ENCODE data around the gene CD164L2.
A peak's percentile ranks its signal among the peaks of the same experiment; 100 is the strongest.
"Not testable (repeated sequence)": the region's sequence is repeated elsewhere in the genome, so short reads cannot be mapped to it uniquely, and the experiment has no call there.

The CD164L2 gene

GRCh38 chr1:27383039-27383605 lies at the start of gene CD164L2:
Gene CD164L2 (minus strand): TSS chr1:27383333. CDS start chr1:27383239, 94 bp downstream.
- ATAC-seq = peak in 1 of 2 donors; percentile 38

- ATAC-seq = not testable (repeated sequence)
These were observed 49.6 kb upstream of the CD164L2 start for GRCh38 chr1:27432725-27433124.

DNA sequence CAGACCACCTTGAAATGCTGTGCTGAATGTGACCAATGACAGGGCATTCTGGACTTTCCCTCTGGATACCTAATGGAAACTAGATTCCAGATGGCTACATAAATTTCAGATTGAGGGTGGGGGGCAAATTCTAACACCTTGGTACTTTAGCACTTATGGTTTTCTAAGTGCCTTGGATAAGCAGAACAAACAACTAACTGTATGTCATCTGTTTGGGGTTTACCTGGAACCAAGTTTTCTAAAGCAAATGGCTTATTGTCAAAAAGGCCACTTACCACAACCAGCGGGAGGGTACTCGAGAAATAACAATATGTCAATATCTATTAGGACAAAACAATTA lies 48.4 kb upstream of the CD164L2 start:
- no peak for ATAC-seq

DNA sequence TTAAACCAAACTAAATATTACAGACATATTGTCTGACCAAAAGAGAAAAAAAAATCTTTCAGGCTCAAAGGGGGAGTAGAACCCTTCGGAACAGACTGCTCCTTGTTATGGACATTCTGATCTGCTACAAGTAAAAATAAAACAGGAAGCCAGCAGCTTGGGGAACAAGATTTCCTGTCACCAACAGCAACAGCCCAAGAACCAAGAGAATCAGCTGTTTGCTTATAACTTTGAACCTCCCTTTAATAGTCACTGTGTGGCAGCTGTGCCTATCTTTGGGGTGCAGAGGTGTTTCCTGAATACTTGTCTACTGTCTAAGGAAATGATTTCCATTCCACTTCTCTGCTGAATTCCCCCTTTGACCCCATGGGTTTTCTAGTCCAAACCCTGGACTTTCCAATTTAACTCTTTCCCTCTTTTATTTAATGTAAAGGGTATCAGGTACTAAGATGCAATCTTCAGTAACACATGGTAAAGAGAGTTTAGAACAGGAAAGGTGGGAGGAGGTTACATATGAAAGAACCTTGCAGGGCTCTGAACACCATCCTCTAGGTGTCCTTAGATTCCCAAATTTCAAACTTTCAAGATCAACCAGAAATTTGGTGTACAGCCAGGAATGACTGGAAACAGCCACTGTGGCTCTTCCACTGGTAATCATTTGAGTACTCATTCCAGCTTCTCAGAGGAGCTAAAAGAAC lies 47.9 kb upstream of the CD164L2 start:
- ATAC-seq = no peak

DNA sequence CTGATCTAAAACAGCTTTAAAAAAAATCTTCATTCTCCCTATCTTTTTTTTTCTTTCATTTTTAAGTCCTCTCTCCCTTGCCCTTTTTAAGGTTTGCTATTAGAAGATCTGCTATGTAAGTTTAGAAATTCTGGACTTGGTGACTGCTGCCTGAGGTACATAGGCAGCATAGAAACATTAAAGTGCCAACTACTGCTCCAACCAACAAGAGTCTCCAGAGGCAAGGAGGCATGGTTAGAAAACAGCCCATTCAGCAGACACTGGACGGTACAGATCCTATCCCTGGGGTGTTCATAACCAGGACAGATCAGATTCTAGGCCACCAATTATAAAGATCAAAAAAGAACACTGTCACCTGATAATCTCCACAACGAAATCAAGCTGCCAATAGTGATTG lies 45.9 kb upstream of the CD164L2 start:
- ATAC-seq = no peak

- peak; percentile 54 to 61 for ATAC-seq
These were observed 45.3 kb upstream of the CD164L2 start for GRCh38 chr1:27428316-27429028.

DNA sequence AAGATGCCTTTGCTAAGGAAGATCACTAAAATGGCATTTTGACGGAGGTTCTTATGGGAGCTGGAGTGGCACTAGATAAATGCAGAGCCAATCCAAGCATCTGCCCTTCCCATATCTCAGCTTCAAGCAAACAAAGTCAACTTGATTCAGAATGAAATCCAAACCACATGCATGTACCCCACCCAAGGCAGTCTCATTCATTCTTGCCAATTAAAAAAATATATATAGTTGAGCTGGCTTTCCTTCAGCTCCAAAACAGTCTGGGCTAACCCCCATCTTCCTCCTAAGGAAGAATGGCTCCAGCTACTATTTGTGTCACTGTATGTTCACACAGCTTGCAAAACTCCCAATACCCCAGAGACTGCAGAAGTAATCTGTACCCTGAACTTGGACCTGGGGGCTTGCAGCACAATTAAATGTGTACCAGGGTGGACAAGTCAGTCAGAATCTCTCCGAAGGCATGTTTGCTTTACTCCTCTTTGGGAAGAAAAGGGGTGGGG lies 44.7 kb upstream of the CD164L2 start:
- no peak for ATAC-seq

GRCh38 chr1:27427329-27427728 lies 44.2 kb upstream of the CD164L2 start:
- ATAC-seq = no peak

- no peak for ATAC-seq
These were observed 40.6 kb upstream of the CD164L2 start for GRCh38 chr1:27423709-27424108.

DNA sequence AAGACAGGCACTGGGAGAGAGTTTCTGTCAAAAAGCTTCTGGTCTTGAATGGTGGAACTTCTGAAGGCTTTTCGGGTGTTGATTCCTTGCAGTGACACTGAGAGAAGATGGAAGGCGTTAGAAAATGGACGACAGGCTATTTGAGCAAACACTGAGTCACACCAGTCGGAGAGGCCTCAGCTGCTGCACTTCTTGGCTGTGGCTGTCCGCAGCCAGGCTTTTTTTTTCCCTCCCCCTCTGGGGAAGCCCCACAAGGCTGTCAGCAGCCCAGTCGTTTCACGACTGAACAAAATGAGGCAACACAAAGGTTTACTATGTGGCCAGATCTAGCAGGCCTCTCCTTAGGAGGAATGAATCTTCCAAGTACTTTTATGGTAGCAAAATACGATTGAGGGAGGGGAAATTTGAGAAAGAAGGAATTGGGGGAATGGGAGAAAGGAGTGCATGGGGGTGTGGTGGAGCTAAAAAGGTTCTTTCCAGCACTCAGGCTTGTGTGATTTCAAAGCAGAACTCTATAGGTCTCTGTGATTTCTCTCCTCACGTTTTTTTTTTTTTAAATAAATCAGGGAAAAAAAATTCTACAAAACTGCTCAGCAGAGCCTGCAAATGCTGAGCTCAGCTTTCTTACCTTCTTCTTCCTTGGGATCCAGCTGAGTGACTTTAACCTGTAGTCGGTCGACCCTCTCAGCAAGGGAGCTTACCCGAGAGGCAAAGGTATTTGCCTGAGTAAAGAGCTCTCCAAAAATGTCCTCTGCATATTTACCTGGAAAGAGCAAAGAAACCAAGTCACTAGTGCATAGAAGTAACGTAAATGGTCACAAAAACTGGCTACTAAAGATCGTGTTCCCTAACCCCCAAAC lies 35.4 kb upstream of the CD164L2 start:
- peak; percentile 96 to 98 for ATAC-seq

GRCh38 chr1:27417713-27418112 lies 34.6 kb upstream of the CD164L2 start:
- no peak for ATAC-seq

DNA sequence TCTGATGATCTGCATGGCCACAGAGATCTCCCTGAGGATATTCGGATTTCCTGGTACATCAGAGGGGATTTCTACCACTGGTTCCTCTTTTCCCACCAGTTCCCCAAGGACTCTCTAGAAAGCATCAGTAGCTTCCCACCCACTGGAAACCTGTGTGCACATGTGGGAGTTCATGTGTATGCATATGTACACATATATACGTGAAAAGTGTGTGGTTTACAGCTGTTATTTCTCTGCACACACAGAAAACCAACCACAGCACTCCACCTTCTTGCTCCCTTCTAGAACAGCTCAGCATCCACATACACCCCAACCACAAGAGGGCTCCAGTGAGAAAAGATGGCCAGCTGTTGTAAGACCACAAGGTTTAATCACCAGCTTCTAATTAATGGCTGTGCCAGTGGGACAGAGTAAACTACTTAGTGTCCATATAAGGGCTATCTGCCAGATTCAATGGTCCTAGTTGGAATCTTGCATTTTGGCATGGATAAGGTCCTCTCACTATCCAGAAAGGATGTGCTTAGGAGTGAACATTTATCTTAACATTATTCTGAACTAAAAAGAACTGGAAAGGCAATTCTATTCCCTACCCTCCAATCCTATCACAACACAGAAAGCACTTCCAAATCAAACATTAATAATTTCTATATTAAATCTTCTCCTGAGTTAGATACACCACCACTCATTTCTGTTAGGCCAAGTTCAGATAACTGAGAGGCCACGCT lies 33.4 kb upstream of the CD164L2 start:
- peak; percentile 55 to 59 for ATAC-seq

- no peak for ATAC-seq
These were observed 31.0 kb upstream of the CD164L2 start for GRCh38 chr1:27414091-27414490.

- ATAC-seq = no peak
These were observed 29.9 kb upstream of the CD164L2 start for GRCh38 chr1:27413004-27413403.

GRCh38 chr1:27412502-27412901 lies 29.4 kb upstream of the CD164L2 start:
- no peak for ATAC-seq

DNA sequence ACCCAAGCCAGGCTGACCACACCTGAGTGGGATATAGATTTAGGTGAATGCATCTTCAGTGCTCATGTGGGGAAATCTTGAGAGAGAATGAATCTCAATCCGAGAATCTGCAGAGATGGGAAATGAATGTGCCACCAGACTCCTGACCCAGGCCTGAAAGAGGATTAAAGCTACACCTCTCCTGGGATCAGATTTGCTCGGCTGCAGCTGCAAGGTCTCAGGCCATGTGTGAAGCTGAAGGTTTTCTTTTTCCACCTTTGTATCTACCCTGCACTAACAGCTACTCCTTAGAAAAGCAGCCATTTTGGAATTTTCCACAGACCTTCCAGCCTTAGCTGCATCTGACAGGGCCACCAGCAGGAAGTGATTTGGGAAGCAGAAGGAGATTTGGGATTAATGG lies 27.6 kb upstream of the CD164L2 start:
- ATAC-seq = no peak

- no peak for ATAC-seq
These were observed 26.5 kb upstream of the CD164L2 start for GRCh38 chr1:27409669-27410068.

- no peak for ATAC-seq
These were observed 25.0 kb upstream of the CD164L2 start for GRCh38 chr1:27408151-27408550.

DNA sequence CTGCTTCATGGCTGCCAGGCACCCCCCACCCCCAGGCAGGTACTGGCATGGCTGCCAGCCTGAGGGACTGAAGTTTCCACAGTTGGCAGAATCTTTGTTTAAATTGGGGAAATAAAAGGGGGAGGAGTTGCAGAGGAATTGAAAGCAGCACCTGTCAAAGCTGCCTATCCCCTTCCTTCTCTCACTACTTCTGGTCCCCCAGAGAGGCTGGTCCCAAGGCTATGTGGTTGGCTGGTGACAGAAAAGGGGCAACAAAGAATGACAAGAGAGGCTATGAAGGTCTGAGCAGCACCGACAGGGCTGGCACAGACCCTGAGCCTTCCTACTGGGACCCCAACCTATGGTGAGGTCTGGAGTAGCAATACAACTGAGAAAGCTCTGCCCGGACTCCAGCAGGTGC lies 23.7 kb upstream of the CD164L2 start:
- not testable (repeated sequence) for ATAC-seq

GRCh38 chr1:27406362-27406680 lies 23.2 kb upstream of the CD164L2 start:
- no peak for ATAC-seq

- ATAC-seq = not testable (repeated sequence)
These were observed 22.6 kb upstream of the CD164L2 start for GRCh38 chr1:27405598-27406361.

DNA sequence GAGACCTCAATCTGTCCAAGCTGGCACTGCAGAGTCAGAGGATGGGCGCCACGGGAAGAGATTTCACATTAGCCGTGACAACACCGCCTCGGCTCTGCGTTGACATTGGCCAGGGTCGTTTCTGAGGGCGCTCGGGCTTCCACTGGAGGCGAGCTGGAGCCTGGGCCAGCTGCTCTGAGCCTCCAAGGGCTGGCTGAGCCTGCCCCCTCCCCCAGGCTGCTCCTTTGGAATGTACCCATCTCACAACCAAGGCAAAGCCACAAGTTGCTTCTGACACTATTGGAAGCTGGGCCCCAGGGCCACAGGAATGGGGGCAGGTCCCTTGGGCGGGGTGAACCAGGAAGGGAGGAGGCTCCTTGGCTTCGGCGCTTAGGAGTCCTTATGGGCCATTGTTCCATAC lies 21.9 kb upstream of the CD164L2 start:
- ATAC-seq = no peak
